DMS 273 treated with DMSO at 0.1 percent for 48 hours (cell line): ENCODE measurements around the gene ZNF695.
"Not testable (repeated sequence)": the region's sequence is repeated elsewhere in the genome, so short reads cannot be mapped to it uniquely, and the experiment has no call there.

Experiments used
- DNase-seq: peaks from one replicate; lab custom pipeline; 2025; lab: John Stamatoyannopoulos, UW

The ZNF695 gene

DNA sequence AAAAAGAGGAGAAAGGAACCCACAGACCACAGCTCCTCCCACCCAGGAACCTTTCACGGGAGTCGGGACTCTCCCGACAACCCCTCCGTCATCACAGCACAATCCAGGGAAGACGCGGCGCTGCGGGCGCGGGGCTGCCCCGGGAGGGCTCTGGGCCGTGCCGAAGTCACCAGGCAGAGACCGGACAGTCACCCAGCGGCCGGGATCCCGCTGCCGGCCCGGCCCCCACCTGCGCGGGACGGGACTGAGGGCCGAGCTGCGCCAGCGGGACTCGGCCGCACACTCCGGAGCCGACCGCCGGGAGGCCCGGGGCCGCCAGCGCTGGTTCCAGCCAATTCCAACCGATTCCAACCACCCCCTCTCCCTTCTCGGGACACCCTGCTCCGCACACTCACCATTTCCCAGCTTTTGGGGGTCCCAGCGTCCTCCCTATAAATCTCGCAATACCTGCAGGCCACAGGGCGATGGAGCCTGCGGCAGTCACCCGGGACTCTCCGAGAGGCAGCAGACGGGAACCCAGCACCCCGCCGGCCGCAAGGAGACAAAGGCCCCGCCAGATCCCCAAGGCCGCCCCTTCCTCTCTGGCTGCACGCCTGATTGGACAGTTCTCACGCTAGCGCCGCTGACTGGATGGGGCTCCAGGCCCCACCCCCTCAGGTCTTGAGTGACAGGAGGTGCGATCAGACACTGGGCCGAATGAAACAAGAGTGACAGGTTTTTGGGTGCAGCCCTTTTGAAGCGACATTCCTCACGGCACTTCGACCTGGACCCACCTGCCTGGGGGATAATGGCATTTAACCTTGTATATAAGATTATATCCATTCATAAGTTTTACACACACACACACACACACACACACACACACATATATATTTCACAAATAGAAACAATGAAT, at the start of gene ZNF695:
ZNF695 (minus strand) TSS at position 547 of the 895 bp plus-strand sequence; CDS start at position 398, 149 bp downstream.
- DNase-seq = peak; percentile 95

DNA sequence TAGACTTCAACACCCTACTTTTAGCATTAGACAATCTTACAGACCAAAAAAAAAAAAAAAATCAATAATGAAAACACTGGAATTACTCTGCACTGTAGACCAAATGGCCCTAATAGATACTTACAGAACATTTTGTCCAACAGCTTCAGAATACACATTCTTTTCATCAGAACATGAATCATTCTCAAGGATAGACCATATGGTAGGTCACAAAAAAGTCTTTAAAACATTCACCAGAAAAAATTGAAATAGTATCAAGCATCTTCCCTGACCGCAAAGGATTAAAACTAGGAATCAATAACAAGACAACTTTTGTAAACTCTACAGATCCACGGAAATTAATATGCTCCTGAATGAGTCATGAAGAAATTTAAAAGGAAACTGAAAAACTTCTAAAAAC, 48.2 kb upstream of the ZNF695 start:
- DNase-seq = no peak

GRCh38 chr1:247054992-247055415, 47.1 kb upstream of the ZNF695 start:
- no peak for DNase-seq

DNA sequence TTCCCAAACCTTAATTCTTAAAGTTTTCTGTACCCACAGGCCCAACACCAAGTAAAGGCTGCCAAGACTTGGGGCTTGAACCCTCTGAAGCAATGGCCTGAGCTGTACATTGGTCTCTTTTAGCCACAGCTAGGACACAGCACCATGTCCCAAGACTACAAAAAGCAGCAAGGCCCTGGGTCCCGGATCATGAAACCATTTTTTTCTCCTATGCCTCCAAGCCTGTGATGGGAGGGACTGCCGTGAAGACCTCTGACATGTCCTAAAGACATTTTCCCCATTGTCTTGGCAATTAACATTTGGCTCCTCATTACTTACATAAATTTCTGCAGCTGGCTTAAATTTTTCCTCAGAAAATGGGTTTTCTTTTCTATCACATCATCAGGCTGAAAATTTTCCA, 39.8 kb upstream of the ZNF695 start:
- no peak for DNase-seq

- DNase-seq = no peak
Measured at GRCh38 chr1:247047260-247047659, 39.4 kb upstream of the ZNF695 start.

DNA sequence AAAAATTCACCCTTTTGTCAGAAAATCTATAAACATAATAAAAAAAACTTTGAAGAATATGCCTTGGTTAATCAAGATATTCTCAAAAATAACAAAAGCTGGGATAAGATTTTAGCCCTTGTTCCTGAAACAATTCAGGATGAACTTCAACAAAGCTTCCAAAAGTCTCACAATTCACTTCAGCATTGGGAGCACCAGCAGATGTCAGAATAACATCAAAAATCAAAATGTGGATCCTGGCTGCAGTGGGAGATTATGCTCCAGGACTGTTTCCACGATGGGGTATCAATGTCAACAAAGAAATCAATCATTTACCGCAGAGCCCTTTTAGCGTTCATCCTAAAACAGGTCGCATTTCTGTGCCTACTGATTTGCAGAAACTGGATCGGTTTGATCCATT, 35.5 kb upstream of the ZNF695 start:
- DNase-seq = no peak

DNA sequence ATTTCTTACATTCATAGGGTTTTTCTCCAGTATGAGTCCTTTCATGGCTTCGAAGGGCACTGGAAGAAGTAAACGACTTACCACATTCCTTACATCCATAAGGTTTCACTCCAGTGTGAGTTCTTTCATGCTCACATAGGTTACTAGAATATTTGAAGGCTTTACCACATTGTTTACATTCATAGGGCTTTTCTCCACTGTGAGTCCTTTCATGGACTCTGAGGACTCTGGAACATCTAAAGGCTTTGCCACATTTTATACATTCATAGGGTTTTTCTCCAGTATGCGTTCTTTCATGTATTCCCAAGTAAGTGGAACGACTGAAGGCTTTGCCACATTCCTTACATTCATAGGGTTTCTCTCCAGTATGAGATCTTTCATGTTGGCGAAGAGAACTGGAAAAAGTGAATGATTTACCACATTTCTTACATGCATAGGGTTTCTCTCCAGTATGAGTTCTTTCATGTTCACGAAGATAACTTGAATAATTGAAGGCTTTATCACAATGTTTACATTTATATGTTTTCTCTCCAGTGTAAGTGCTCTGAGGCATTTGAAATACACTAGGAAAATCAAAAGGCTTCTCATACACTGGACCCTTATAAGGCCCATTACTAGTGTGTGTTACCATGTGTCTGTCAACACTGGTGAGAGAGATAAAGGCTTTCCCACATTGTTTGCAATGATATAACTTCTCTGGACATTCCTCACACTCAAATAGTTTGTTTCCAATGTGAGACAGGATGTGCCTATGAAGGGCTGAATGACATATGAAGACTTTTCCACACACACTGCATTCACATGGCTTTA, 29.9 kb upstream of the ZNF695 start:
- DNase-seq = no peak

DNA sequence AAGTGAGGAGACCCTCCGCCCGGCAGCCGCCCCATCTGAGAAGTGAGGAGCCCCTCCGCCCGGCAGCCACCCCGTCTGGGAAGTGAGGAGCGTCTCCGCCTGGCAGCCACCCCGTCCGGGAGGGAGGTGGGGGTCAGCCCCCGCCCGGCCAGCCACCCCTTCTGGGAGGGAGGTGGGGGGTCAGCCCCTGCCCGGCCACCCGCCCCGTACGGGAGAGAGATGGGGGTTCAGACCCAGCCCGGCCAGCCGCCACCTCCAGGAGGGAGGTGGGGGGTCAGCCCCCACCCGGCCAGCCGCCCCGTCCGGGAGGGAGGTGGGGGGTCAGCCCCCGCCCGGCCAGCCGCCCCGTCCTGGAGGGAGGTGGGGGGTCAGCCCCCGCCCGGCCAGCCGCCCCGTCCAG, 24.4 kb upstream of the ZNF695 start:
- DNase-seq = not testable (repeated sequence)

DNA sequence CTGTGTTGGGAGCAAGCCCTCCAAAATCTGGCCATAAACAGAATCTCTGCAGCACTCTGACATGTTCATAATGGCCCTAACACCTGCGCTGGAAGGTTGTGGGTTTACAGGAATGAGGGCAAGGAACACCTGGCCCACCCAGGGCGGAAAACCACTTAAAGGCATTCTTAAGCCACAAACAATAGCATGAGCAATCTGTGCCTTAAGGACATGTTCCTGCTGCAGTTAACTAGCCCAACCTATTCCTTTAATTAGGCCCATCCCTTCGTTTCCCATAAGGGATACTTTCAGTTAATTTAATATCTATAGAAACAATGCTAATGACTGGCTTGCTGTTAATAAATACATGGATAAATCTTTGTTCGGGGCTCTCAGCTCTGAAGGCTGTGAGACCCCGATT, 16.8 kb upstream of the ZNF695 start:
- not testable (repeated sequence) for DNase-seq

DNA sequence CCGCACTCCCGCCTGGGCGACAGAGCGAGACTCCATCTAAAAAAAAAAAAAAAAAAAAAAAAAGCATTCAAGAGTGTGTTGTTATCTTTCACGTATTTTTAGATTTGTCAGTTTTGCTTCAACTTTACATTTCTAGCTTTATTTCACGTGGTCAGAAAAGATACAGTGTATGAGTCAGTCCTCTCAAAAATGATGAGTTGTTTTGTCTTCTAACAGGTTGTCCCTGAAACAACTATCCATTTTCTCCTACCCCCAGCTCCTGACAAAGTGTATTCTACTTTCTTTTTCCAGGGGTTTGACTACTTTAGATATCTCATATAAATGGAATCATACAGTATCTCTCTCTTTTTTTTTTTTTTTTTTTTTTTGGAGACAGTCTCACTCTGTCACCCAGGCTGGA, 5.5 kb upstream of the ZNF695 start:
- no peak for DNase-seq

DNA sequence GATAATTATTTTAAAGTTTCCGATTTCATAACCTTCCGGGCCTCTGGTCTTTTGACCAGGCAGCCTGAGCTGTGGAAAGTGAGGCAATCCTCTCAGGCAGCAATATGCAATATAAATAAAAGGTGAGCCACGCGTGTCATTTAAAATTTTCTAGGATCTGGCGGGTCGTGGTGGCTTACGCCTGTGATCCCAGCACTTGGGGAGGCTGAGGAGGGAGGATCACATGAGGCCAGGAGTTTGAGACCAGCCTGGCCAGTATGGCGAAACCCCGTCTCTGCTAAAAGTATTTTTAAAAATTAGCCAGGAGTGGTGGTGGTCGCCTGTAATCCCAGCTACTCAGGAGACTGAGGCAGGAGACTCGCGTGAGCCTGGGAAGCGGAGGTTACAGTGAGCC, 546 bp upstream of the ZNF695 start:
- no peak for DNase-seq

DNA sequence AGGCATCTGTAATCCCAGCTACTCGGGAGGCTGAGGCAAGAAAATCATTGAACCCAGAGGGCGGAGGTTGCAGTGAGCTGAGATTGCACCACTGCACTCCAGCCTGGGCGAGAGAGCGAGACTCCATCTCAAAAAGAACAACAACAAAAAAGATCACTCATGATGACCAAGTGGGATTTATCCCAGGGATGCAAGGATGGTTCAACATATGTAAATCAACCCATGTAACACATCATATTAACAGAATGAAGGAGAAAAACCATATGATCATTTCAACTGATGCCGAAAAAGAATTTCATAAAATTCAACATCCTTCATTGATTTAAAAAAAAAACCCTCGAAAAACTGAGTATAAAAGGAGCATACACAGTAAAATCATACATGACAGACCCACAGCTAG, 3.8 kb downstream of the ZNF695 start:
- not testable (repeated sequence) for DNase-seq

- no peak for DNase-seq
Measured at GRCh38 chr1:246989901-246990300, 18.0 kb downstream of the ZNF695 start.

- no peak for DNase-seq
Measured at GRCh38 chr1:246988316-246988715, 19.5 kb downstream of the ZNF695 start.

GRCh38 chr1:246987083-246987690, 20.7 kb downstream of the ZNF695 start:
- DNase-seq = no peak

DNA sequence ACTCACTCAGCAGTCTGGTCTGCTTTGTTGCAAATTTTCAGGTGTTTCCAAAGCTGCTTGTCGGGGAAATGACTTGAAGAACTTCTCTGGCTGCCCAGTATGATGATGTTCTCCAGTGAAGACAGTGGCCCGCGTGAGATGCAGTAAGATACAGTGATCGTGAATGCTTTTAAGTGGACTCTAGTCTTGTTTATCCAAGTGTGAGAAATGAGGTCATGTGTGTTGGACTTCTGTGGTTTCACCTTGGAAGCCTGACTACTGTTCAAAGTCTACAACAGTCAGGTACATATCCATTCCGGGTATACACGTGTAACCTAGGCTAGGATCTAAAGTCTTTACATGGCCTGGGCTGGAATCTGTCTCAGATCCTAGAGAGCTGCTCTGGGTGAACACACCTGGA, 29.1 kb downstream of the ZNF695 start:
- DNase-seq = no peak

DNA sequence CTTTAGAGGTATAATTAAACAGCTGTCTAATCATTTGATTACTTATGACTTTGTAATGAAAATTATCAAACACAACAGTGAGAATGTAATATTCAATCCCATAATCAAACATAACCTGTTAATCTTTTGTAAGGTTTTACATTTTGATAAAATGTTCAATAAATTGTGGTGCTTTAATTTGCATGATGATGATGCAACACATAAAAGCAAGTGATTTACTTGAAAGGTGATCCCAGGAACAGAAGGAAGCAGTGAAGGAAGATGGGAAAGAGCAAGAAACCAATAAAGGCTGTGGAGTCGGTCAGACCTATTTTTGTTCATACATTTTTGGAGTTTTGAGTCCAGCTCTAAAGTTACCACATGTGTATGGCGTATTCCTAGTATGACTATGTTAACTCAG, 29.6 kb downstream of the ZNF695 start:
- no peak for DNase-seq

- DNase-seq = no peak
Measured at GRCh38 chr1:246971969-246972368, 35.9 kb downstream of the ZNF695 start.

GRCh38 chr1:246971090-246971721, 36.7 kb downstream of the ZNF695 start:
- no peak for DNase-seq

GRCh38 chr1:246969621-246970020, 38.2 kb downstream of the ZNF695 start:
- DNase-seq = no peak

- DNase-seq = no peak
Measured at GRCh38 chr1:246966502-246966901, 41.4 kb downstream of the ZNF695 start.
